GM12878 (cell line): Measurements from ENCODE around the gene ZFP36. TPM values are rescaled to one million over a fixed set of nuclear protein-coding genes. Genes with fewer than 3 reads are reported as not detected.

Experiments used
- ATAC-seq: fragments of 200-7000 bp; cut with Tn5 transposase; 3 replicates; pipeline ENCODE4 v1.9.1; 2020; ENCODE audit warnings: mild to moderate bottlenecking, moderate library complexity
- BruUV-seq: library from RNA; stranded (reverse); fragments of 400-500 nt; replicated peaks from 2 replicates; lab custom pipeline; 2021; lab: Mats Ljungman, UMichigan
- CTCF ChIA-PET: fragments of 300-600 bp; sonication (Branson Sonifier 250); formaldehyde crosslinking; extraction: SDS; loops from one replicate; lab custom pipeline; 2021; ENCODE audit warnings: inconsistent platforms; lab: Yijun Ruan, JAX
- POLR2A ChIA-PET: fragments of 350-600 bp; formaldehyde crosslinking; extraction: SDS; loops from one replicate; lab custom pipeline; 2021; ENCODE audit warnings: inconsistent platforms; lab: Charles Lee
- RAD21 ChIA-PET: fragments of 300-600 bp; sonication (Branson Sonifier 250); formaldehyde crosslinking; loops from one replicate; lab custom pipeline; 2023; ENCODE audit warnings: antibody characterized with exemption; ENCODE audit not compliant: unreplicated experiment; lab: Charles Lee
- SMC1A ChIA-PET: fragments of 300-600 bp; sonication (Branson Sonifier 250); formaldehyde crosslinking; loops from one replicate; lab custom pipeline; 2023; ENCODE audit not compliant: unreplicated experiment, uncharacterized antibody; lab: Charles Lee
- DNase-seq: peaks from one replicate; pipeline ENCODE4 v3.0.0-alpha.2; 2011; ENCODE audit warnings: low read depth, low spot score
- FAIRE-seq: peaks from 3 replicates; lab custom pipeline; 2011; peaks lifted over from hg19 to GRCh38; lab: Jason Lieb, UNC
- H2AFZ ChIP-seq: 2 replicates; pipeline ENCODE4 v1.6.0; 2011; ENCODE audit warnings: low read depth, low read length, control low read depth; ENCODE audit not compliant: control insufficient read depth
- H3K27ac ChIP-seq: 2 replicates; pipeline ENCODE4 v1.5.1; 2011; ENCODE audit warnings: control low read depth; ENCODE audit not compliant: control insufficient read depth, insufficient read depth
- H3K27me3 ChIP-seq, 2 experiments: replicated peaks in 1 of 2; 2 replicates each; pipeline versions ENCODE4 v1.6.0 to v1.6.1; 2011; ENCODE audit warnings: low read length in 1 of 2; ENCODE audit not compliant: control insufficient read depth in 2 of 2, insufficient read depth in 2 of 2
- H3K36me3 ChIP-seq, 2 experiments: 2 replicates each; pipeline ENCODE4 v1.5.1; 2011; ENCODE audit warnings: low read length in 1 of 2; ENCODE audit not compliant: control insufficient read depth in 2 of 2, insufficient read depth in 2 of 2
- H3K4me1 ChIP-seq: 2 replicates; pipeline ENCODE4 v1.6.1; 2011; ENCODE audit warnings: mild to moderate bottlenecking, low read length, moderate library complexity, mixed read lengths; ENCODE audit not compliant: control insufficient read depth, insufficient read depth
- H3K4me2 ChIP-seq: 2 replicates; pipeline ENCODE4 v1.6.0; 2011; ENCODE audit warnings: control low read depth; ENCODE audit not compliant: control insufficient read depth, insufficient read depth
- H3K4me3 ChIP-seq: fragments of 200-600 bp; sonication (generic); 2 replicates; pipeline ENCODE4 v1.5.1; 2016
- H3K79me2 ChIP-seq: 2 replicates; pipeline ENCODE4 v1.6.0; 2011; ENCODE audit warnings: low read length; ENCODE audit not compliant: control insufficient read depth, insufficient read depth
- H3K9ac ChIP-seq: 2 replicates; pipeline ENCODE4 v1.8.0; 2011; ENCODE audit warnings: low read length, control low read depth, mixed read lengths; ENCODE audit not compliant: control insufficient read depth, insufficient read depth
- H3K9me3 ChIP-seq: replicated peaks from 3 replicates; pipeline ENCODE4 v1.5.1; 2011; ENCODE audit warnings: mild to moderate bottlenecking, low read length; ENCODE audit not compliant: control insufficient read depth, insufficient read depth
- H4K20me1 ChIP-seq: 2 replicates; pipeline ENCODE4 v1.6.0; 2011; ENCODE audit not compliant: control insufficient read depth, insufficient read depth
- CHD1 ChIP-seq: IDR thresholded peaks from 2 replicates; pipeline ENCODE4 v1.6.1; 2012; ENCODE audit warnings: low read depth, low read length, improper control_type of control experiment
- KLF5 ChIP-seq: fragments of 450-650 bp; IDR thresholded peaks from 2 replicates; pipeline ENCODE4 v1.6.1; 2014; ENCODE audit warnings: mild to moderate bottlenecking; ENCODE audit not compliant: partially characterized antibody
- NFYA ChIP-seq: IDR thresholded peaks from 2 replicates; pipeline ENCODE4 v1.6.1; 2011; ENCODE audit warnings: low read depth, mild to moderate bottlenecking, low read length, improper control_type of control experiment, borderline replicate concordance
- SMC3 ChIP-seq: IDR thresholded peaks from 2 replicates; pipeline ENCODE4 v1.6.1; 2011; ENCODE audit warnings: low read length, improper control_type of control experiment, borderline replicate concordance
- SPI1 ChIP-seq: IDR thresholded peaks from 2 replicates; pipeline ENCODE4 v1.6.1; 2011; ENCODE audit warnings: low read depth, mild to moderate bottlenecking, low read length, moderate library complexity, borderline replicate concordance; ENCODE audit not compliant: insufficient read depth
- USF1 ChIP-seq: IDR thresholded peaks from 2 replicates; pipeline ENCODE4 v1.6.1; 2011; ENCODE audit warnings: borderline replicate concordance, low read depth, mild to moderate bottlenecking, moderate library complexity, mixed read lengths, low read length; ENCODE audit not compliant: insufficient read depth; ENCODE audit errors: extremely low read length
- ZNF207 ChIP-seq: fragments of 450-650 bp; IDR thresholded peaks from 2 replicates; pipeline ENCODE4 v1.6.1; 2014; ENCODE audit warnings: antibody characterized with exemption, mild to moderate bottlenecking, borderline replicate concordance
- ZZZ3 ChIP-seq: IDR thresholded peaks from 2 replicates; pipeline ENCODE4 v1.6.1; 2011; ENCODE audit warnings: low read depth; ENCODE audit not compliant: control insufficient read depth, insufficient read length
- WGBS: methylation state at CpG from one replicate; pipeline ENCODE4 v1.1.6; 2016; ENCODE audit warnings: low lambda C conversion rate; ENCODE audit not compliant: insufficient replicate concordance, insufficient coverage; ENCODE audit errors: missing lambda C conversion rate; 5-methylcytosine and 5-hydroxymethylcytosine counted together
- in situ Hi-C: fragments of 300-500 bp; cut with MboI; formaldehyde crosslinking; loops from 9 replicates; pipeline ENCODE4 v1.14.3; 2018; ENCODE audit warnings: mixed read lengths
- intact Hi-C: fragments of 100-400 bp; cut with micrococcal nuclease; formaldehyde crosslinking; loops from one replicate; pipeline ENCODE4 v1.14.2; 2022; ENCODE audit not compliant: unreplicated experiment
- polyA plus RNA-seq, 11 experiments: library from polyadenylated mRNA; depleted of rRNA in 4 of 11; unstranded in 6 of 11; stranded (reverse) in 5 of 11; fragments of >200 nt; fragmentation: Nextera tagmentation in 4 of 11; fragmentation: Illumina TruSeq in 1 of 11; extraction: Ambion mirVana in 4 of 11; extraction: Trizol in 1 of 11; gene quantifications; 1 replicate in 1 of 11; 2 replicates in 10 of 11; pipeline versions ENCODE4 v1.2.1 to v1.2.3, GENCODE V29; 2011 to 2016; ENCODE audit warnings: inconsistent platforms in 2 of 11, missing spikeins in 2 of 11, low read depth in 1 of 11
- total RNA-seq, 4 experiments: library from RNA; depleted of rRNA in 3 of 4; stranded (reverse); fragments of >200 nt in 3 of 4; fragmentation: Illumina TruSeq in 1 of 4; extraction: Trizol in 1 of 4; gene quantifications; 2 replicates each; pipeline versions ENCODE4 v1.2.1 to v1.2.3, GENCODE V29; 2013 to 2021

ZFP36 gene
- total and polyA plus RNA-seq, 10 of the 15 experiments (the other 5 are each of a cell fraction or from before 2014, with no cell fraction given), result 5.3 to 55.0 (median 18.1) TPM

DNA sequence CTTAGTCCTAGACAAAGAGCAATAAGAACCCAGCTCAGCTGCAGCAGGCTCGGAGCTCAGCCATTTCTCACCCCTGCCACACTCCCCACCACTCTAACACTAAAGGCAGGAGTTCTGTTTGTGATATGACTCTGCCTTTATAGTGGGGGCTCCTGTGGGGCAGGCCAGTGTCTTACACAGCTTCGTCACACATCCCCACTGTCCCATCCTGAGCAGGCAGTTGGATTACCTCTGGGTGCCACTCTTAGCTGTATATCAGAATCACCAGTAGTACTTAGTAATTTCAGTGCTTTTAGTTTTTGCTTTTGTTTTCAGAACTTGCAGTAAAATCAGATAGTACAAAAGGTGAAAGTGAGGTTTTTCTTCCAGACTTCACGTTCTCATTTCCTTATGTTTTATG is 47.6 kb upstream of the ZFP36 start:
- Histone ChIP-seq H3K4me2 (no peak overlapping the region), H3K79me2 (no peaks in the 10 kb centered on the region), H3K27ac (no peak overlapping the region), H3K27me3 (no peaks in the 10 kb centered on the region), H3K9ac (no peak overlapping the region), H3K4me1 (peaks cover 6% of the 10 kb centered on the region), H3K4me3 (no peak overlapping the region), H2AFZ (no peak overlapping the region), H4K20me1 (no peaks in the 10 kb centered on the region), H3K9me3 (no peaks in the 10 kb centered on the region), H3K36me3 (peaks cover 16 to 27% of the 10 kb centered on the region in 2 experiments)
- in situ Hi-C loops, result no loop called here
- ChIA-PET CTCF (no interaction called here), SMC1A (no interaction called here), POLR2A (no interaction called here), RAD21 (no interaction called here)
- 48% methylated on average over 3 of the region's 3 CpGs for WGBS
- intact Hi-C loops, result no loop called here
- DNase-seq, result no peak
- no peak for ATAC-seq
- TF ChIP-seq KLF5, result no peak
- no peak for TF ChIP-seq ZNF207
- no peak for TF ChIP-seq SPI1
- no peak for TF ChIP-seq ZZZ3
- no peak for TF ChIP-seq SMC3
- no peak for TF ChIP-seq CHD1
- TF ChIP-seq USF1, result no peak
- no peak for TF ChIP-seq NFYA
- BruUV-seq, result no TSS peak
- FAIRE-seq, result no peak
